DND-41 (cell line): ENCODE data around the gene CXCL6.
A peak's percentile ranks its signal among the peaks of the same experiment; 100 is the strongest.

Experiments
- ATAC-seq: fragments of 200-7000 bp; cut with Tn5 transposase; 3 replicates; pipeline ENCODE4 v1.9.1; 2021; ENCODE audit warnings: low read depth; ENCODE audit not compliant: insufficient read depth
- DNase-seq: peaks from one replicate; pipeline ENCODE4 v3.0.0-alpha.2; 2020
- H2AFZ ChIP-seq: 2 replicates; pipeline ENCODE4 v1.6.0; 2012; ENCODE audit warnings: low read depth, low read length
- H3K27ac ChIP-seq: 2 replicates; pipeline ENCODE4 v1.5.1; 2012; ENCODE audit warnings: low read length, inconsistent platforms
- H3K27me3 ChIP-seq: fragments of 200-600 bp; sonication (generic); 2 replicates; pipeline ENCODE4 v1.6.0; 2012; ENCODE audit warnings: low read length, mild to moderate bottlenecking, inconsistent platforms; ENCODE audit not compliant: insufficient read depth, poor library complexity
- H3K36me3 ChIP-seq: 2 replicates; pipeline ENCODE4 v1.5.1; 2012; ENCODE audit warnings: low read length, inconsistent platforms; ENCODE audit not compliant: insufficient read depth
- H3K4me1 ChIP-seq: 2 replicates; pipeline ENCODE4 v1.5.1; 2012; ENCODE audit warnings: mild to moderate bottlenecking, low read length; ENCODE audit not compliant: insufficient read depth
- H3K4me2 ChIP-seq: 2 replicates; pipeline ENCODE4 v1.6.0; 2012; ENCODE audit warnings: mild to moderate bottlenecking, moderate library complexity, low read length, inconsistent platforms; ENCODE audit not compliant: insufficient read depth
- H3K4me3 ChIP-seq, 2 experiments: fragments of 200-600 bp in 1 of 2; shearing (Covaris generic) in 1 of 2; 2 replicates each; pipeline ENCODE4 v1.5.1; 2012 to 2016; ENCODE audit warnings: inconsistent platforms in 2 of 2, low read length in 2 of 2, mild to moderate bottlenecking in 2 of 2, low read depth in 1 of 2, moderate library complexity in 1 of 2
- H3K79me2 ChIP-seq: 2 replicates; pipeline ENCODE4 v1.6.0; 2012; ENCODE audit warnings: low read length, inconsistent platforms; ENCODE audit not compliant: insufficient read depth
- H3K9ac ChIP-seq: 2 replicates; pipeline ENCODE4 v1.6.0; 2012; ENCODE audit warnings: low read depth, mild to moderate bottlenecking, inconsistent platforms, low read length, moderate library complexity
- H3K9me3 ChIP-seq: 2 replicates; pipeline ENCODE4 v1.5.1; 2012; ENCODE audit warnings: low read length, moderate library complexity, mild to moderate bottlenecking, inconsistent platforms; ENCODE audit not compliant: insufficient read depth, severe bottlenecking
- H4K20me1 ChIP-seq: 2 replicates; pipeline ENCODE4 v1.6.0; 2012; ENCODE audit warnings: low read length; ENCODE audit not compliant: insufficient read depth
- CTCF ChIP-seq: IDR thresholded peaks from 2 replicates; pipeline ENCODE4 v1.5.1; 2012; ENCODE audit warnings: borderline replicate concordance, low read length, moderate library complexity, mild to moderate bottlenecking; ENCODE audit not compliant: poor library complexity, severe bottlenecking; ENCODE audit errors: extremely low read depth
- EZH2 ChIP-seq: IDR thresholded peaks from 3 replicates; pipeline ENCODE4 v1.6.1; 2012; ENCODE audit warnings: borderline replicate concordance, low read depth, mild to moderate bottlenecking, moderate library complexity, low read length, inconsistent platforms; ENCODE audit not compliant: severe bottlenecking

CXCL6 gene

GRCh38 chr4:73868206-73869129 is 32.0 kb downstream of the CXCL6 start:
- ATAC-seq (no peak), DNase-seq (no peak)
- Histone ChIP-seq H3K9me3 (no peaks in the 10 kb centered on the region), H3K36me3 (no peaks in the 10 kb centered on the region), H3K27ac (no peak overlapping the region), H3K4me1 (peaks cover 3% of the 10 kb centered on the region), H3K27me3 (no peaks in the 10 kb centered on the region), H4K20me1 (no peaks in the 10 kb centered on the region), H3K9ac (peak overlapping the region; percentile 20; the same call in 1 of the 2 replicates), H3K79me2 (no peaks in the 10 kb centered on the region), H3K4me2 (peak overlapping the region; percentile 47), H2AFZ (peak overlapping the region; percentile 0; the same call in 1 of the 2 replicates), H3K4me3 (peak overlapping the region in 1 of 2 experiments; percentile 40; a peak in 1 of 4 replicates)
- TF ChIP-seq EZH2 (no peak), CTCF (no peak)

GRCh38 chr4:73869130-73870055 is 32.9 kb downstream of the CXCL6 start, which contains the start of gene CXCL1:
Gene CXCL1, plus strand, starts transcription at chr4:73869393. Its CDS starts 78 bp downstream, at chr4:73869471.
- peak within 1 kb of the TSS; percentile 47 for H3K4me2 ChIP-seq
- TF ChIP-seq CTCF (no peak), EZH2 (no peak)
- DNase-seq (peak; percentile 6), ATAC-seq (peak; percentile 60)
- no peaks in the 10 kb centered on the region for H3K79me2 ChIP-seq
- H3K27ac ChIP-seq = no peak within 1 kb of the TSS
- no peaks in the 10 kb centered on the region for H3K9me3 ChIP-seq
- H3K4me1 ChIP-seq = peaks cover 3% of the 10 kb centered on the region
- no peaks in the 10 kb centered on the region for H3K27me3 ChIP-seq
- H3K36me3 ChIP-seq = no peaks in the 10 kb centered on the region
- H4K20me1 ChIP-seq = no peaks in the 10 kb centered on the region
- H3K9ac ChIP-seq = peak within 1 kb of the TSS; percentile 20; the same call in 1 of the 2 replicates
- H2AFZ ChIP-seq = peak within 1 kb of the TSS; percentile 42; the same call in 1 of the 2 replicates
- peak within 1 kb of the TSS in 1 of 2 experiments; percentile 40; a peak in 1 of 4 replicates for H3K4me3 ChIP-seq

- H3K36me3 ChIP-seq = no peaks in the 10 kb centered on the region
- DNase-seq (no peak), ATAC-seq (no peak)
- no peaks in the 10 kb centered on the region for H3K27me3 ChIP-seq
- no peak overlapping the region for H2AFZ ChIP-seq
- no peaks in the 10 kb centered on the region for H3K79me2 ChIP-seq
- H3K9ac ChIP-seq = no peak overlapping the region
- no peak for TF ChIP-seq CTCF
- TF ChIP-seq EZH2 = no peak
- no peak overlapping the region for H3K4me2 ChIP-seq
- no peaks in the 10 kb centered on the region for H4K20me1 ChIP-seq
- H3K4me1 ChIP-seq = peaks cover 3% of the 10 kb centered on the region
- no peaks in the 10 kb centered on the region for H3K9me3 ChIP-seq
- no peak overlapping the region for H3K4me3 ChIP-seq
- no peak overlapping the region for H3K27ac ChIP-seq
Measured at GRCh38 chr4:73870260-73870659, 33.8 kb downstream of the CXCL6 start.
